ENCODE results near the gene WNK1.

Gene WNK1

GRCh38 chr12:867905-868304 lies 115.5 kb downstream of the WNK1 start:
- no peak for DNase-seq

GRCh38 chr12:868722-869121 lies 116.3 kb downstream of the WNK1 start:
- DNase-seq, result no peak

GRCh38 chr12:870378-870777 lies 118.0 kb downstream of the WNK1 start:
- no peak for DNase-seq

GRCh38 chr12:873954-874353 lies 121.6 kb downstream of the WNK1 start:
- no peak for DNase-seq

GRCh38 chr12:879641-880040 lies 127.3 kb downstream of the WNK1 start:
- DNase-seq, result no peak

- DNase-seq, result no peak
Observed at GRCh38 chr12:880656-881055, 128.3 kb downstream of the WNK1 start.

- DNase-seq, result no peak
Observed at GRCh38 chr12:884746-885414, 132.5 kb downstream of the WNK1 start.

- DNase-seq, result no peak
Observed at GRCh38 chr12:885701-886100, 133.3 kb downstream of the WNK1 start.

- no peak for DNase-seq
Observed at GRCh38 chr12:886206-886605, 133.8 kb downstream of the WNK1 start.

- DNase-seq, result no peak
Observed at GRCh38 chr12:894226-894625, 141.8 kb downstream of the WNK1 start.

- DNase-seq, result no peak
Observed at GRCh38 chr12:896031-896430, 143.7 kb downstream of the WNK1 start.

- no peak for DNase-seq
Observed at GRCh38 chr12:897386-897785, 145.0 kb downstream of the WNK1 start.

GRCh38 chr12:902581-902980 lies 150.2 kb downstream of the WNK1 start:
- no peak for DNase-seq

- no peak for DNase-seq
Observed at GRCh38 chr12:903055-903454, 150.7 kb downstream of the WNK1 start.

GRCh38 chr12:904010-904414 lies 151.6 kb downstream of the WNK1 start:
- no peak for DNase-seq

GRCh38 chr12:905261-906031 lies 153.1 kb downstream of the WNK1 start:
- no peak for DNase-seq

- no peak for DNase-seq
Observed at GRCh38 chr12:906062-906585, 153.7 kb downstream of the WNK1 start.

GRCh38 chr12:907413-908185 lies 155.2 kb downstream of the WNK1 start:
- no peak for DNase-seq

GRCh38 chr12:909861-910260 lies 157.5 kb downstream of the WNK1 start:
- no peak for DNase-seq

- DNase-seq, result no peak
Observed at GRCh38 chr12:910416-910815, 158.0 kb downstream of the WNK1 start.

- no peak for DNase-seq
Observed at GRCh38 chr12:911191-911826, 158.9 kb downstream of the WNK1 start.

- no peak for DNase-seq
Observed at GRCh38 chr12:912466-913235, 160.3 kb downstream of the WNK1 start.
